Measurements from ENCODE around the gene NPR3.

GRCh38 chr5:32839106-32839505, 128.0 kb downstream of the NPR3 start:
- TF ChIP-seq CTCF (IDR thresholded peaks at IDR 0.05) (no peak), POLR2A (IDR thresholded peaks at IDR 0.05) (no peak)
